GM18517 (cell line): ENCODE measurements around the gene FRMD4B.

Source experiments
- ATAC-seq: cut with Tn5 transposase; IDR thresholded peaks from one replicate; pipeline ENCODE4 v1.9.1; 2021; ENCODE audit warnings: mild to moderate bottlenecking, moderate library complexity; ENCODE audit not compliant: unreplicated experiment

Gene FRMD4B

GRCh38 chr3:69368129-69368741, 17.7 kb downstream of the FRMD4B start:
- peak; percentile 99 for ATAC-seq

GRCh38 chr3:69367586-69367985, 18.3 kb downstream of the FRMD4B start:
- ATAC-seq, result no peak

GRCh38 chr3:69364354-69364753, 21.5 kb downstream of the FRMD4B start:
- no peak for ATAC-seq

- no peak for ATAC-seq
Measured at GRCh38 chr3:69360690-69361089, 25.2 kb downstream of the FRMD4B start.

GRCh38 chr3:69359916-69360315, 26.0 kb downstream of the FRMD4B start:
- ATAC-seq, result no peak

GRCh38 chr3:69359339-69359893, 26.5 kb downstream of the FRMD4B start:
- no peak for ATAC-seq

GRCh38 chr3:69357196-69357595, 28.7 kb downstream of the FRMD4B start:
- ATAC-seq, result no peak

- ATAC-seq, result no peak
Measured at GRCh38 chr3:69354948-69355347, 30.9 kb downstream of the FRMD4B start.

GRCh38 chr3:69353503-69353902, 32.4 kb downstream of the FRMD4B start:
- ATAC-seq, result no peak

- ATAC-seq, result no peak
Measured at GRCh38 chr3:69353088-69353478, 32.8 kb downstream of the FRMD4B start.

- ATAC-seq, result no peak
Measured at GRCh38 chr3:69352305-69353087, 33.4 kb downstream of the FRMD4B start.

GRCh38 chr3:69343875-69344274, 42.0 kb downstream of the FRMD4B start:
- ATAC-seq, result no peak

- ATAC-seq, result no peak
Measured at GRCh38 chr3:69342074-69342473, 43.8 kb downstream of the FRMD4B start.

- no peak for ATAC-seq
Measured at GRCh38 chr3:69339760-69340159, 46.1 kb downstream of the FRMD4B start.

- ATAC-seq, result no peak
Measured at GRCh38 chr3:69338911-69339310, 47.0 kb downstream of the FRMD4B start.

- ATAC-seq, result no peak
Measured at GRCh38 chr3:69332934-69333333, 53.0 kb downstream of the FRMD4B start.

- no peak for ATAC-seq
Measured at GRCh38 chr3:69330891-69331400, 54.9 kb downstream of the FRMD4B start.

GRCh38 chr3:69329892-69330291, 56.0 kb downstream of the FRMD4B start:
- no peak for ATAC-seq

GRCh38 chr3:69328963-69329302, 57.0 kb downstream of the FRMD4B start:
- ATAC-seq, result no peak

- no peak for ATAC-seq
Measured at GRCh38 chr3:69328103-69328962, 57.6 kb downstream of the FRMD4B start.

- ATAC-seq, result peak; percentile 93
Measured at GRCh38 chr3:69326855-69327300, 59.0 kb downstream of the FRMD4B start.
